NCI-H1694 (cell line): ENCODE measurements around the gene BRD2.

Experiments
- DNase-seq: peaks from one replicate; lab custom pipeline; 2025; lab: John Stamatoyannopoulos, UW

Gene BRD2

DNA sequence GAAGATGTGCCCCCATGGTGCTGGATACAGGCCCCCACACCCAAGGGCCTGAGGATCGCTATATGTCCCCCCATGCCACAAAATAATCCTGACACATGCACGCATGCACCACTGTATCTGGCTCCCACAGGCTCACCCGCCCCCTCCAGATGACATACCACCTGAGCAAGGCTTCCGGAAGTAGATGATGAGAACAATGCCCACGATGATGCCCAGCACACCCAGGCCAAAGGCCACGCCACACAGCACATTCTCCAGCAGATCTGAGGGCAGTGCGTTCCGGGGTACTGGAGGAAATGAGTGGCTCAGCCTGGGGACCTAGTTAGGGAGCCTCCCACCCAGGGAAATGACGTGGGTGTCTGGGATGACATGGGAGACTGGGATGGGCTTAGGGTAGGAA, 19.3 kb upstream of the BRD2 start:
- DNase-seq: no peak

DNA sequence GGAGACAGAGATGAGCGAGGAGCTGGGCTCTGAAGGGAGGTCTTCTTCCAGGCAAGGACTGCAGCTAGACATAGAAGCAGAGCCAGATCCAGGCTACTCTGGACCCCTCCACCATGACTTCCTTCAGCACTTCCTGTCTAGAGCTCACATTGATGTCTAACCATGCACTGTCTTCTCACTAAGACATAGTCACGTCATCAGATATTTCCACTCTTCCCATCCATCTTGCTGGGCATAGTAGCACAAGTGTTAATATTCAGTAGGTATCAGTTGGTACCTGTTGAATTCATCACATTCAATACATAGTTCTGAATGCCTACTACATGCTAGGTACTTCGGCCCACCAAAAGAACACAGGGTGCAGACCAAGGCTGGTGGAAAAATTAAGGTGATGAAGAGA, 18.4 kb upstream of the BRD2 start:
- DNase-seq: no peak

DNA sequence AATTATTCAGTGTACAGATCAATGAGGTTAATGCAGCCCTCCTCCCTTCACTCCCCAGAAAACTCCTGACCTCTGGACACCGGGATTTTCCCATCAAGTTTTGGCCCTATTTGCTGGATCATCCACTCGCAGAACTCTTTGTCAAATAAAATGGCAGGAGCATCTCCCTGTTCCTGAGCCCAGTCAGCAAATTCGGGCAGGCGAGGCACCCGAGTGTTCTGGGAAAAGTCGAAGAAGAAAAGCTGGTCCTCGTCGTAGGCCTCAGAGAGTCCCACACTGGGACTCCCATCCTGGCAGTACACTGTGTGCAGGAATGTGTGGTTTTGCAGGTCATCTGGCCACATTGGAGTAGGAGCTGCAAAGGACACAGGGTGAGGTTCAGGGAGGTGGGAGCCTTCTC, 17.9 kb upstream of the BRD2 start:
- DNase-seq: no peak

DNA sequence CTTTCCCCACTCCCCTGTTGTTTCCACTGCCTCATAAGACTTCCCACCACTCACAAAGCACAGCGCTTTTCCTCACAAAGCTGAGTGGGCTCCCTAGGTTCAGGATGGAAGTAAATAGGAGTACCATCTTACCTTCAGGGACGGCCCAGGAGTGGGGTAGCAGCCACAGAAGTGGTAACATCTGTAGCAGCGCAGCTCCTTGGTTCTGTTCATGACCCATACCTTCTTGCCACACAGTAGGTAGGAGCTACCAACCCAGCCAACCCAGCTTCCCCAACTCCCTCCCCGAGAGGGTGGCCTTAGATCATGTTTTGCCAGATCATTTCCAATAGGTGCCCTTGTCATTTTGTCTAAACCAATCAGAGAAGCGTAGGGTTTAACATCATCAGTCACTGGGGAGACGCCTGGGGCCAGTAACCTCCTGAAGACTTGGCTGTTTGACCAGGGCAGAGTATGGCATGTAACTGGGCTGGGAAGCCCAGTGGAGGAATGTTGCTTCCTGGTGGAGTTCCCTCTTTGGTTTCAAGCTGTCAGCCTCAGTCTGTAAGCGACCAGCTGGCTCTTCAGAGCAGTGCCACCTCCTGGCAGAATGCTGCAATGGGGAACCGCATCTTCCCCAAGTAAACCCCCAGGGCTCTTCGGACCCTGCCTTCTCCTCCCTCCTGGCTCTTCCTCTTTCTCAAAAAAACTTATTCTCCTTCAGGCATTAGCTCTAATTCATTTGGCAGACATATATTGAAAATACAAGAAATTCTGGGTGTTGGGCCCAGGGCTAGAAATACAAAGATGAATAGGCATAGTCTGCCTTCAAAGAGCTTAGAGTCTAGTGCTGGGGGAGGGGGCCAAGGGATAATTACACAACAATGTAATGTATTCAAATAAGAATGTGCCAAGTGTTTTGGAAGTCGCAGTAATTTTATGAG, 15.3 kb upstream of the BRD2 start, which contains the start of gene HLA-DMA:
TSS of gene HLA-DMA (minus strand) at position 281 of the 923 bp plus-strand sequence. CDS start at position 220, 61 bp downstream.
- DNase-seq: peak; percentile 16

DNA sequence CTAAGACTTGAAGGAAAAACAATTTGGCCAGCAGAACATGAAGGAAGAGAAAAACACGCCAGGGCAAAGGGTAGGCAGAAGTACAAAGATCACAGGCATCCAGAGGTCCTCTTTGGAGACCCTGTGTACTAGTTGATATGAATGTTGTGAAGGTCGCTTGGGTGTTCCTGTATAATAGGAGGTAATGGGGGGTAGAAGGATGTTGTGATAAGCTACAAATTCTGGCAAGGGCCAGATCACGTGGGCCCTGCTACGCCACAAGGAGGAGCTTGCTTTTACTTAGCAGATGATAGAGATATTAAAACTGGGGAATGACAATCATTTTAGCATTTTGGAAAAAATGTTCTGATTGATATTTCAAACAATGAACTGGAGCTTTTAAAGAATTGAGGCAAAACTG, 14.6 kb upstream of the BRD2 start:
- DNase-seq: no peak

GRCh38 chr6:32954267-32954666, 14.1 kb upstream of the BRD2 start:
- DNase-seq: no peak

DNA sequence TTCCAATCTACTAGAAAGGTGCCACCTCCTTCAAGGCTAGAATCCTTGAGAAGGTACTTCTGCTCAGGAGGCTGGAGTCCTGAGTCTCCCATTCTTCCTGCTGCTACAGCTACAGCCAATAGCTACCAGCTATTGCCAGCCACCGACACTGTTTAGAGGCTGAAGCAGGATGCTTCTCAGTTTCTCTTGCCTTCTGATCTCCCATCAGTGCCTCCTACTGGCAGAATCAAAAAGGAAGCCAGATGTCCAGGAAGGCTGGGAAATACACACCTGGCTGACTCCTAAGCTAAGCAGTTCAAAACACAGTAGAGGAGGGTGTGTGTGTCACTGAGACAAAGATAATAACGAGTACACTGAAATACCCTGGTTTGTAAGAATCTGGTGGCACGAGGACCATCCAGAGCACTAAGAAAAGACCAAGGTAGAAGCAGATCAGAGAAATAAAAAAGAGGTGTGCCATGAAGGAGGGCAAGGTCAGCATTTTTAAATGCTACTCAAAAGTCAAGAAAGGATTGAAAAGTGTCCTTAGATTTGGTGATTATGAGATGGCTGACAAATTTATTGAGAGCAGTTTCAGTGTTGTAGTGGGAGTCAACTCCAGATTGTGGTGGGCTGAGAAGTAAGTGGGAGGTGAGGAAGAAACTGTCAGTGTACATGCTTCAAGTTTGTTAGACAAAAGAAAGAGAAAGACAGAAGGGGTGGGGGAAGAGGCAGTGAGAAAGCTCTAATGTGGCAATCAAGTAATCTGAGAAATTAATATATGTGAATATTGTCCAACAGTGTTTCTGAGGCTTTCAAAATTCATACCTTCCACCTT, 13.2 kb upstream of the BRD2 start:
- no peak for DNase-seq

- no peak for DNase-seq
Measured at GRCh38 chr6:32956176-32956575, 12.2 kb upstream of the BRD2 start.

DNA sequence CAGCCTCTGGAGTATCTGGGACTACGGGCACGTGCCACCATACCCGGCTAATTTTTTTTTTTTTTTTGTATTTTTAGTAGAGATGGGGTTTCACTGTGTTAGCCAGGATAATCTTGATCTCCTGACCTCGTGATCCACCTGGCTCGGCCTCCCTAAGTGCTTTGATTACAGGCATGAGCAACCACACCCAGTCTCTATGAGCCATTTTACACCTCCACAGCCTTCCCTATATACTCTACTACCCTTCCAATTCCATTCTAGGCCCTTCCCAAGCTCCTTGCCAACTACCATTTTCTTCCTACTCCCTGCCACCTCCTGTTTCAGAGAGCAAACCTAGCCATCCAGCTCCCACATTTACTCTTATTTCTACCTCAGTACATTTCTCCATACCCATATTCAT, 7.8 kb upstream of the BRD2 start:
- no peak for DNase-seq

GRCh38 chr6:32962213-32962826, 6.1 kb upstream of the BRD2 start:
- DNase-seq: no peak

DNA sequence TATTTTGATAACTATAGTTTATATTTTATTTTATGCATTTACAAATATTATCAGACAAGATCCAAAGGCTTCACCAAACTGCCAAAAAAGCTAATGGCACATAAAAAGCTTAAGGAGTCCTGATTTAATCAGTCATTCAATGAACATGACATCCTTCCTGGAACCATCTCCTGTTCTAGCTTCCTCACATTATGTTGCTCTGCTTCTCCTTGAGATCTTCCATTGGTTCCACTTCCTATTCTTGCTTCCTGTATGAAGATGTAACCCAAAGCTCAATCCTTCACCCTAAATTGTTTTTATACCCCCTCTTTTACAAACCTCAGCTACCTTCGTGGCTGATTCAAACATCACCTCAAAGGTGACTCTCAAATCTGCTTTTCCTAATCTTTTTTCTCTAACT, 4.5 kb upstream of the BRD2 start:
- DNase-seq: no peak

DNA sequence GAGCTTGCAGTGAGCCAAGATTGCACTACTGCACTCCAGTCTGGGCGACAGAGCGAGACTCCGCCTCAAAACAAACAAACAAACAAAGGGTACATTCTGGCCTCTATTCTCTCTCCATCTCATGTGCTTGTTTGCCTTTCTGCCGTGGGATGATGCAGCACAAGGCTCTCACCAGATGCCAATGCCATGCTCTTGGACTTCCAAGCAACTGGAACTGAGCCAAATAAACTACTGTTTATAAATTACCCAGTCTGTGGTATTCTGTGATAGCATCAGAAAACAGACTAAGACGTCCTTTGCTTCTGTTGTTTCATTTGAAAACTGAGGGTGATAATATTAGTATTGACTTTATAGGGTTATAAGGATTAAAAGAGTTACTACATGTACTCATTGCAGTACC, 3.6 kb upstream of the BRD2 start:
- DNase-seq: no peak

GRCh38 chr6:32967151-32968091, 973 bp upstream of the BRD2 start:
- DNase-seq: peak; percentile 44

DNA sequence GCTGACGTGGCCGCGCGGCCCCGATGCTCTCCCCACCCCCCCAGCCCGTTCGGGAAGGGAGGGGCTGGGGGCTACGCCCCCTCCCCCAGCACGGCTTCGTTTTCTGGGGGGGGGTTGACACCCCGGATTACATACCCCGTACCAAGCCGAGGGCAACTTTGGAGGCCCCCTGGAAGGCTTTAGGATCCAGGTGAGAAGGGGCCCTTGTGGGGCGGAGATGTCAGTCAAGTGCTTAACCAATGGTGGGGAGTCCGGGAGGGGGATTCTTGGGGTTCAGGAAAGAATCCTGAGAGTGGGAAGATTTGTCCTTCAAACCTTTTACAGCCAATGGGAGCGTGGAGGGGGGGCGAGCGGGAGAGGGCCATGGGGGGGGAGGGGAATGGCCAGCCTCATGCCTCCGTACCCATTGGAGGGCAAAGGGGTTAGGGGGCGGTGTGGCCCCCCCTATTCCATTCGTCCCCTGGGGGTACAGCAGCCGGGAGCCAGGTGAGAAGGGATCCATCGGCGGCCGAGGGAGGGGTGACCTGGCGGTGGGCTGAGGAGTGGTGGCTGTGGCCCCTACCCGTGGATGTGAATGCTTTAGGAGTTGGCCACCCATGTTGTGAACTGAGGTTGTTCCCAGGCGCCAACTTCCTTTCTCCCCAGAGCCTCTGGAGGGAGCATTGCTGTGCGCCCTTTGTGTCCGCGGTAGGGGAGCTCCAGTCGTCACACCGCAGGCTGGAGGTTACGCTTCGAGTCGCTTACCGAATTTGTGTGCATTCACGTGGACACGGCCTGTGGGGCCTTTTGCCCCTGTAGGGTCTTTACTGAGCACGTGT, 682 bp downstream of the BRD2 start:
- DNase-seq: peak; percentile 63

- DNase-seq: peak; percentile 60
Measured at GRCh38 chr6:32969685-32970412, 1.5 kb downstream of the BRD2 start.

DNA sequence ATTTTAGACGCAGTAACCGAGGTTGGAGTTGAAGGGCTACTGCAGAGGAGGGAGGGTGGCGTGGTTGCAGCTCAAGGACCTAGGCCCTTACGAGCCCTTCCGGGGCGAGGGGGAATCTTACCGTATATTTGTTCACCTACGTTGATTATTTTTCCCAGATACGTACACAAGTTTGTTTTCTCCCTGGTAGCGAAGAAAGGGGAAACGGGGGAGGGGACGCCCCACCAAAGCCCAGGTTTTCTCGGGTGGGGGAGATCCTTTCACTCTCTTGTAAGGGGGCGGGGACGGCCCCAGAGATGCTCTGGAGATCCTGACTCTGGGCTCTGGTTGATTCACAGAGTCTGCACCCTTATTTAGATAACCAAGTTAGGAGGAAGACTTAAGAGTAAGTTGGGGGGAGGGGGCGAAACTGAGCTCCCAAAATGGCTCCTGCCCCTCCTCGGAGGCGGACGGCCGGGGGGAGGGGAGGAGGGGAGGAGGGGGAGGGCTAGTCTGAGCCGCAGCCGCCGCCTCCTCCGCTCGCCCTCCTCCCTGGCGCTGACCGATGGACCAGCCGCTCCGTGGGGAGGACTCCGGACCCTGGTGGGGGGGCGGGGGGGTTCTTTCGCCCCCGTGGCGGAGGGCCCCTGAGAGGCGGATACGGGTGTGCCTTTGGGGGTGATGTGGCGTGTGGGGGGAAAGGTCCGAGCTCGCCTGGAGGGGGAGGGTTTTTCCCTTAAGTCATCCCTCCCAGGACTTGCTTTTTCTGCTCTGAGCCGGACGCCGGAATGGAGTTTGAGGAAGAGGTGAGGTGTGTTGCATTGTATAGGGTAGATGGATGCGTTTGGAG, 2.2 kb downstream of the BRD2 start:
- peak; percentile 40 for DNase-seq

DNA sequence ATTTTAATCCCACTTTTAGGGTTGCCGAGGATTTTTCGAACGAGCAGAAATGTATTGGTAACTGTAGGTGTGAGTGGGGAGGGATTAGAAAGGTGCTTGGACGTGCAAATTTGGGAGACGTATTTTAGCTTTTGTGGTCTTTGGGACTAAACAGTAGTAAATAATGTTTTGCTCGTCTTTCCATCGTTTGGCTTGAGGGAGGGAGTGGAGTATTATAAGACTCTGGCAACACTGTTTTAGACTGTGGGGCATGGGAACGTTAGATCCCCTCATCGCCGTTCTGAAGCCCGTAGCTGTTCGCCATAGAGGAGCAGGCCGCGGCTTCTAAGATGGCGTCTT, 2.8 kb downstream of the BRD2 start:
- no peak for DNase-seq

GRCh38 chr6:32971581-32972352, 3.4 kb downstream of the BRD2 start:
- DNase-seq: peak; percentile 98
